ENCODE data around the gene MKI67.

The MKI67 gene

DNA sequence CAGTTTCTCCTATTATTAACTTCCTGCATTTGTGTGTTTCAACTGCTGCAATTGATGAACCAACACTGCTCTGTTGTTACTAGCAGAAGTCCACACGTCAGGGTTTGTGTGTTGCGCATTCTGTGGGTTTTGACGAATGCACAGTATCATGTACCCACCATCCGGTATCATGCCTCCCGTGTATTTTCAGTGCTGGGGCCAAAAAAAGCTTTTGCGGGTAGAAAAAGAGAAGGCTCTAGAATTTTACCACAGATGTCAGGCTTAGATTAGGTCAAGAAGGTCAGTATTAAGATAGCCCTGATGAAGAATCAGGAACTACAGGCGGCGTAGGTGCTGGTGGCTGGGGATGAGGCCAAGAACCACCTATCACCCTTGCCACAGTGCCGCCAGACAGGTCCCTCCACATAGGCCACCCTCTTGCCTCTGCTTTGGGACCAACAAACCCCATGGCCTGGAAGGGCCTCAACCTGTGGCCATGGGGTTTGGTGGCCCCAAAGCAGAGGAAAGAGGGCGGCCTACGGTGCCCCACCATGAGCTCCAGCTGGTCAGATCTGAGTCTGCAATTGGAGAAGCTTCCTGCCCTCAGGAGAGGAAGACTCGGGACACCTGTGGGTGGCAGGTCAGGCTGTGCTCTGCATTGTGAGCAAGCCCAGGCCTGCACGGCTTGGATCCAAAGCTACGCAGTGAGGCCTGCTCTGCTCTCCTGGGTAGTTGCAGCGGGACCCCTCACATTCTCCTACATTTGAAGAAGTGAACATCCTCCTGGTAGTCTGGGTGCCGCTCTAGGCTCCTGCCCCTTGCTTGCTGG lies 71.9 kb downstream of the MKI67 start:
- no peak overlapping the region for H3K4me3 ChIP-seq (ENCODE audit: low read length)
- DNase-seq (ENCODE audit: low read depth) = no peak
- peaks cover 10% of the 10 kb centered on the region for H3K4me1 ChIP-seq (ENCODE audit: control insufficient read depth, insufficient read depth, low read length)
- no peaks in the 10 kb centered on the region for H3K9me3 ChIP-seq (ENCODE audit: control insufficient read depth, low read length)
- no peak overlapping the region for H3K9ac ChIP-seq (ENCODE audit: low read length)
- H3K27me3 ChIP-seq (replicated peaks; ENCODE audit: control insufficient read depth, insufficient read depth, low read length) = no peaks in the 10 kb centered on the region
- H3K36me3 ChIP-seq (ENCODE audit: control insufficient read depth, insufficient read depth, low read length, severe bottlenecking) = no peaks in the 10 kb centered on the region

DNA sequence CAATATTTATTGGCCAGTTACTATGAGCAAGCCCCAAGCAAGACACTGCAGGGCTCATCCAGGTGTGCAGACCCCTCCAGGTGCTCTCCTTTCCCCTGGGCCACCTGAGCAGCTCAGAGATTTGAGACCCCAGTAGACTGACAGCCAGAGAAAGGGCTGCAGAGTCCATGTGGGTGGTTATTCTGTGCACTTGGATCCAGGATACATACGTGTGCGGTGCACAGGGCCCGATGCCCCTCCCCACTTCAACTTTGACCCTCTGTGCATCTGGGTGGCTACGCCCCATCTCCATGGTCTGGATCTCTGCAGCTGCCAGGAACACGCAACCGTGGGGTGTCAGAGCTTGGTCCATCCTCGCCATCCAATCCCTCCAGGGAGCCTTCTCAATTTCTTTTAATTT lies 72.9 kb downstream of the MKI67 start:
- Histone ChIP-seq H3K27me3 (replicated peaks; ENCODE audit: control insufficient read depth, insufficient read depth, low read length) (no peaks in the 10 kb centered on the region), H3K4me1 (ENCODE audit: control insufficient read depth, insufficient read depth, low read length) (peaks cover 14% of the 10 kb centered on the region), H3K36me3 (ENCODE audit: control insufficient read depth, insufficient read depth, low read length, severe bottlenecking) (no peaks in the 10 kb centered on the region), H3K4me3 (ENCODE audit: low read length) (no peak overlapping the region), H3K9ac (ENCODE audit: low read length) (no peak overlapping the region), H3K9me3 (ENCODE audit: control insufficient read depth, low read length) (no peaks in the 10 kb centered on the region)
- no peak for DNase-seq (ENCODE audit: low read depth)

DNA sequence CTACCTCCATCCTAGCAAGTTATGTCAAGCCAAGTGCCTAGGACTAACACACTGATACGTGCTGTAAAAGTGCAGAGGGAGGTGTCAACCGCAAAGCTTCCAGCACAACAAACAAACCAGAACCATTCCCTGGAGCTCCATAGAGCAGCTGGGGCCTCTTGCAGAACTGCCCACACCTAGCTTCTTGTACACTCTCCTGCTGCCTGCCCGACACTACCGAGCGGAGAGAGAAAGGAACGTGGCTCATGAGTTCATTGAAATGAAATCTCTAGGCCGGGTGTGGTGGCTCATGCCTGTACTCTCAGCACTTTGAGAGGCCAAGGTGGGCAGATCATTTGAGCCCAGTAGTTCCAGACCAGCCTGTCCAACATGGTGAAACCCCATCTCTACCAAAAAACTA lies 73.5 kb downstream of the MKI67 start:
- DNase-seq (ENCODE audit: low read depth) = no peak
- Histone ChIP-seq H3K4me1 (ENCODE audit: control insufficient read depth, insufficient read depth, low read length) (peaks cover 20% of the 10 kb centered on the region), H3K36me3 (ENCODE audit: control insufficient read depth, insufficient read depth, low read length, severe bottlenecking) (no peaks in the 10 kb centered on the region), H3K9me3 (ENCODE audit: control insufficient read depth, low read length) (no peaks in the 10 kb centered on the region), H3K9ac (ENCODE audit: low read length) (no peak overlapping the region), H3K27me3 (replicated peaks; ENCODE audit: control insufficient read depth, insufficient read depth, low read length) (no peaks in the 10 kb centered on the region), H3K4me3 (ENCODE audit: low read length) (no peak overlapping the region)

DNA sequence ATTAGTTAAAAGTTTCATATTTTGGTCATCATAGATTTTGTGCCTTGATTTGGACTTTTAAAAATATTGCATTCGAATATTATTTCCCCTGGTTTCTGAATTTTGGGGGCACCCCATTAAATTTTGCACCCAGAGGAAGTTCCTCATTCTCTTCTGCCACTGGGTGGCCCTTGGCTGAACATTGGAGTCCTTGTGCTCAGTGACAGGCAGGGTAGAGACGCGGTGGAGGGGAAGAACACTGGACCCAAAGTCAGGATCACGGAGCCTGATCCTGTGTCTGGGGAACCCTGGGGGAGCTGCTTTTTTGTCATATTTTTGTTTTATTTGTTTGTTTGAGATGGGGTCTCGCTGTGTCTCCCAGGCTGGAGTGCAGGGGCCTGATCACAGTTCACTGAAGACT lies 74.7 kb downstream of the MKI67 start:
- DNase-seq (ENCODE audit: low read depth) = no peak
- H3K9ac ChIP-seq (ENCODE audit: low read length) = no peak overlapping the region
- H3K9me3 ChIP-seq (ENCODE audit: control insufficient read depth, low read length) = no peaks in the 10 kb centered on the region
- H3K27me3 ChIP-seq (replicated peaks; ENCODE audit: control insufficient read depth, insufficient read depth, low read length) = no peaks in the 10 kb centered on the region
- H3K4me3 ChIP-seq (ENCODE audit: low read length) = no peak overlapping the region
- H3K36me3 ChIP-seq (ENCODE audit: control insufficient read depth, insufficient read depth, low read length, severe bottlenecking) = no peaks in the 10 kb centered on the region
- peaks cover 22% of the 10 kb centered on the region for H3K4me1 ChIP-seq (ENCODE audit: control insufficient read depth, insufficient read depth, low read length)

DNA sequence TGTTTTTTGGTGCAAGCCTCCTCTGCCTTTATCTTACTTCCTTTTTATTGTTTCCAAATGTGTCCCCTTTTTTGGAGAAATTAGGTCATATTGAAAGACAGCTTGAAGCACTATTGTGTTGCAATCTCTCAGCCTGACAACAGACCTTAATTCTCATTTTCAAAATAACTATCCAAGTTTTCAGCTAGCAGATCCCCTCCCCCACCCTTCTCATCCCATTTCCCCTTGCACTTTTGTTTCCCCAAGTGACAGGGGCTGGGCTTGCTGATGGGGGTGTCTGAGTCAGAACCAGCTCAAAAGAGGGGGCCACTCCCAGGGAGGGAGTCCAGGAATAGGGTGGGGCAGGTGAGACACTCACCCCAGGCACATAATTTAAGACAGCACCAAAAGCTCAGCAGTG lies 75.3 kb downstream of the MKI67 start:
- no peak for DNase-seq (ENCODE audit: low read depth)
- no peak overlapping the region for H3K4me3 ChIP-seq (ENCODE audit: low read length)
- H3K9me3 ChIP-seq (ENCODE audit: control insufficient read depth, low read length) = no peaks in the 10 kb centered on the region
- no peak overlapping the region for H3K9ac ChIP-seq (ENCODE audit: low read length)
- no peaks in the 10 kb centered on the region for H3K27me3 ChIP-seq (replicated peaks; ENCODE audit: control insufficient read depth, insufficient read depth, low read length)
- no peaks in the 10 kb centered on the region for H3K36me3 ChIP-seq (ENCODE audit: control insufficient read depth, insufficient read depth, low read length, severe bottlenecking)
- H3K4me1 ChIP-seq (ENCODE audit: control insufficient read depth, insufficient read depth, low read length) = peaks cover 22% of the 10 kb centered on the region

- no peaks in the 10 kb centered on the region for H3K27me3 ChIP-seq (replicated peaks; ENCODE audit: control insufficient read depth, insufficient read depth, low read length)
- H3K4me3 ChIP-seq (ENCODE audit: low read length) = no peak overlapping the region
- H3K9me3 ChIP-seq (ENCODE audit: control insufficient read depth, low read length) = no peaks in the 10 kb centered on the region
- peaks cover 22% of the 10 kb centered on the region for H3K4me1 ChIP-seq (ENCODE audit: control insufficient read depth, insufficient read depth, low read length)
- no peaks in the 10 kb centered on the region for H3K36me3 ChIP-seq (ENCODE audit: control insufficient read depth, insufficient read depth, low read length, severe bottlenecking)
- DNase-seq (ENCODE audit: low read depth) = no peak
- no peak overlapping the region for H3K9ac ChIP-seq (ENCODE audit: low read length)
Observed at GRCh38 chr10:128050121-128050516, 76.1 kb downstream of the MKI67 start.

GRCh38 chr10:128049226-128050120 lies 76.8 kb downstream of the MKI67 start:
- Histone ChIP-seq H3K9me3 (ENCODE audit: control insufficient read depth, low read length) (no peaks in the 10 kb centered on the region), H3K27me3 (replicated peaks; ENCODE audit: control insufficient read depth, insufficient read depth, low read length) (no peaks in the 10 kb centered on the region), H3K4me1 (ENCODE audit: control insufficient read depth, insufficient read depth, low read length) (peaks cover 22% of the 10 kb centered on the region), H3K4me3 (ENCODE audit: low read length) (no peak overlapping the region), H3K36me3 (ENCODE audit: control insufficient read depth, insufficient read depth, low read length, severe bottlenecking) (no peaks in the 10 kb centered on the region), H3K9ac (ENCODE audit: low read length) (no peak overlapping the region)
- DNase-seq (ENCODE audit: low read depth) = no peak

DNA sequence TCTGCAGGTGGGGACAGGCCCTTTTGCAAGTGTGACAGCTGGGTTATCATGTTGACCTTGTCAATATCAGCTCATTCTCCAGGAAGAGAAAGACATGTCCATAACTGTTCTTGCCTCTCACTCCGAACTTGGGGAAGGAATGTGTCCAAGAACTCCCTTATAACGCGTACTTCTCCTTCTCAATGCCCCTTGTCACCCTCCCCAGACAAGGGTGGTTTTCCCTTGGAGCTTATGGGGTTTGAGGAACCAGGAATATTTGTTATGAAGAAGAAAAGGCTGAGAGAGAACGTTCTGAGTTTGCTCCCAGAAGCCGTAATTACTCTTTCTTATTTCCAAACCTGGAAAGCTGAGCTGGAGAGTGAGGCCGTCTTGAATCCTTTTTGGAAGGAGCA lies 77.4 kb downstream of the MKI67 start:
- Histone ChIP-seq H3K4me1 (ENCODE audit: control insufficient read depth, insufficient read depth, low read length) (peaks cover 22% of the 10 kb centered on the region), H3K9me3 (ENCODE audit: control insufficient read depth, low read length) (no peaks in the 10 kb centered on the region), H3K9ac (ENCODE audit: low read length) (no peak overlapping the region), H3K36me3 (ENCODE audit: control insufficient read depth, insufficient read depth, low read length, severe bottlenecking) (no peaks in the 10 kb centered on the region), H3K27me3 (replicated peaks; ENCODE audit: control insufficient read depth, insufficient read depth, low read length) (no peaks in the 10 kb centered on the region), H3K4me3 (ENCODE audit: low read length) (no peak overlapping the region)
- no peak for DNase-seq (ENCODE audit: low read depth)

- Histone ChIP-seq H3K27me3 (replicated peaks; ENCODE audit: control insufficient read depth, insufficient read depth, low read length) (no peaks in the 10 kb centered on the region), H3K4me3 (ENCODE audit: low read length) (no peak overlapping the region), H3K9me3 (ENCODE audit: control insufficient read depth, low read length) (no peaks in the 10 kb centered on the region), H3K36me3 (ENCODE audit: control insufficient read depth, insufficient read depth, low read length, severe bottlenecking) (no peaks in the 10 kb centered on the region), H3K9ac (ENCODE audit: low read length) (peak overlapping the region; percentile 11), H3K4me1 (ENCODE audit: control insufficient read depth, insufficient read depth, low read length) (peaks cover 22% of the 10 kb centered on the region)
- DNase-seq (ENCODE audit: low read depth) = no peak
Observed at GRCh38 chr10:128047991-128048818, 78.0 kb downstream of the MKI67 start.

DNA sequence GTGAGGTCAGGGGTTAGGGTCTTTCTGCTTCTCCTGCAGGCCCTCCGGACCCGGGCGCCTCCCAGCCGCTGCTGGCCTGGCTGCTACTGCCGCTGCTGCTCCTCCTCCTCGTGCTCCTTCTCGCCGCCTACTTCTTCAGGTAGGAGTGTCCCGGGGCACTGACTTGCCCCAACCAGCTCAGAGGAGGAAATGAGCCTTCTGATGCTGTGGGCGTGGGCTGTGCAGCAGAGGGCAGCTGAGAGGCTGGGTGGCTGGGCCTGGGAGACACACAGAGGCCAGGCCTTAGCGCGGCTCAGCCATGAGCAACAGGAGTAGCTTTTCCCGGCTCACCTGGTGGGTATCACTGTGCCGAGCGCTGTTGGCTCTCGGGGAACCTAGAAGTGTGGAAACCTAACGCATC lies 78.9 kb downstream of the MKI67 start:
- Histone ChIP-seq H3K9me3 (ENCODE audit: control insufficient read depth, low read length) (no peaks in the 10 kb centered on the region), H3K27me3 (replicated peaks; ENCODE audit: control insufficient read depth, insufficient read depth, low read length) (no peaks in the 10 kb centered on the region), H3K9ac (ENCODE audit: low read length) (no peak overlapping the region), H3K36me3 (ENCODE audit: control insufficient read depth, insufficient read depth, low read length, severe bottlenecking) (no peaks in the 10 kb centered on the region), H3K4me3 (ENCODE audit: low read length) (no peak overlapping the region), H3K4me1 (ENCODE audit: control insufficient read depth, insufficient read depth, low read length) (peaks cover 22% of the 10 kb centered on the region)
- no peak for DNase-seq (ENCODE audit: low read depth)

DNA sequence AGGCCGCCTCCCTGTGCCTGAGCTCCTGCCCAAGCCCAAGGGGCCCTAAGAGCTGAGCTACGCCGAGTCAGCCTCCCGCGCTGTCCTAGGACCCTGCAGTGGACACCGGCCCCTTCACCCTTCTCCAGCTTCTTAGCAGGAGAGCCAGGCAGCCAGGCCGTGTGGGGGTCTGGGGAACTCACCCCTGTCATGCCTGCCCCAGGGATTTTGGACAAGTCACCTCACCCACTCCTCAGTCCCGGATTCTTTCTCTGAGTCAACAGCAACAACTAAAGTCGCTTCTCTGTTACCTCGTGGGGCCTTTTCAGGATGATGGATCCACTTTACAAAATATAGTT lies 79.3 kb downstream of the MKI67 start:
- peaks cover 22% of the 10 kb centered on the region for H3K4me1 ChIP-seq (ENCODE audit: control insufficient read depth, insufficient read depth, low read length)
- no peak for DNase-seq (ENCODE audit: low read depth)
- no peaks in the 10 kb centered on the region for H3K27me3 ChIP-seq (replicated peaks; ENCODE audit: control insufficient read depth, insufficient read depth, low read length)
- no peak overlapping the region for H3K4me3 ChIP-seq (ENCODE audit: low read length)
- no peaks in the 10 kb centered on the region for H3K9me3 ChIP-seq (ENCODE audit: control insufficient read depth, low read length)
- H3K36me3 ChIP-seq (ENCODE audit: control insufficient read depth, insufficient read depth, low read length, severe bottlenecking) = no peaks in the 10 kb centered on the region
- H3K9ac ChIP-seq (ENCODE audit: low read length) = no peak overlapping the region

Measured in adipocyte (in vitro differentiated cells).